ENCODE measurements around the gene GLA.

The GLA gene

DNA sequence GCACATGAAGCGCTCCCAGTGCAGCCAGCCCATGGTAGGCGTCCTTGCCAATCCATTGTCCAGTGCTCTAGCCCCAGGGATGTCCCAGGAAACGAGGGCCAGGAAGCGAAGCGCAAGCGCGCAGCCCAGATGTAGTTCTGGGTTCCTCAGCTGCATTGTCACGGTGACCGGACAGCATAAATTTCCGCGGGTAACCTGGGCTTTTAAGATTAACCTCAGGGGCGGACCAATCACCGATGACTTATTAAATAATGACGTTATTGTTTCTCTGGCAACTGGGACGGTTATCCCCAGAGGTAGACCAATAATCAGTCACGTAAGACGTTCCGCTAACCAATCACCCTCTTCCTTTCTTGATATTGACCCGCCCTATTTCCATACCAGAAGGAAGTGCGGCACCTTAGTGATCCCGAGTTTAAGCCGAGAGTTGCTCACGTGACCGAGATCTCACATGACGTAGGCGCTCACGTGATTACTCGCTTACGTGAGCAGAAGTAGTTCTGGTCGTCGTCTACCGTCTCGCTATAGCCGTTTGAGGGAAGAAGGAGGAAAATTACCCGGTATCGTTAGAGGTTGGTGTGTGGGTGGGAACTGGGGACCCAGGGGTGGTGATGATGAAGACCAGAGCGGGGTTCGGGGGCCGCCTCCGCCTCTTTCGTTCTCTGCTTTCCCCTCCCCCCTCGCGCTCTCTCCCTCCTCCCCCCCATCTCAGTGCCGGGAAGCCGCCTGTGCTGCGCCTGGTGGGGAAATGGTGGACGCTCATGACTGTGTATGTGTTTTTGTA lies at the start of gene GLA, which contains the start of gene HNRNPH2:
GLA (minus strand) TSS at position 178 of the 784 bp plus-strand sequence; CDS start at position 156, 22 bp downstream.
HNRNPH2 (plus strand) TSS at position 475 of the 784 bp plus-strand sequence. CDS start 3,767 bp downstream, outside the sequence.
- peaks cover 9% of the 10 kb centered on the region for H3K36me3 Mint-ChIP-seq
- no peaks in the 10 kb centered on the region for H3K9me3 Mint-ChIP-seq (ENCODE audit: low read depth)
- H3K27ac Mint-ChIP-seq, result peak within 1 kb of the TSS; percentile 98
- H3K4me3 Mint-ChIP-seq, result peak within 1 kb of the TSS; percentile 97
- no peaks in the 10 kb centered on the region for H3K27me3 Mint-ChIP-seq
- H3K4me1 Mint-ChIP-seq (ENCODE audit: low read depth), result peaks cover 34% of the 10 kb centered on the region

DNA sequence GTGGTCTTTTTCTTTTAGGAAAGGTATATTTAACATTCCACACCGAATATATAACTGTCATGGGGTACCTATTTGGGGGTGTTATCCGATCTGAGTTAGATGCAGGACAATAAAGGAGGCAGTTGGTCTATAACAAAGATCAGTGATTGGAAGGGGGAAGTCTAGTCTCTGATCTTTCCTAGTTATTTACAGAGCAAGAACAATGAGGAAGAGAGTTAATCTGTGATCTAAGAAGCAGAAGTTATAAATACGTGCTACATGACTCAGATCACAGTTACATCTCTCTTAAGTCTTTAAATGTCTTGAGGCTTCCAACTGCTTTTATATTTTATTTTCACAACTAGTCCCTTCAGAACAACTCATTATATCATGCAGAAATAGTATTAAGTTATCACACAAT lies 44.3 kb upstream of the GLA start:
- Mint-ChIP-seq H3K9me3 (ENCODE audit: low read depth) (peaks cover 6% of the 10 kb centered on the region), H3K4me3 (no peak overlapping the region), H3K36me3 (peaks cover 24% of the 10 kb centered on the region), H3K4me1 (ENCODE audit: low read depth) (no peaks in the 10 kb centered on the region), H3K27ac (no peak overlapping the region), H3K27me3 (no peaks in the 10 kb centered on the region)

DNA sequence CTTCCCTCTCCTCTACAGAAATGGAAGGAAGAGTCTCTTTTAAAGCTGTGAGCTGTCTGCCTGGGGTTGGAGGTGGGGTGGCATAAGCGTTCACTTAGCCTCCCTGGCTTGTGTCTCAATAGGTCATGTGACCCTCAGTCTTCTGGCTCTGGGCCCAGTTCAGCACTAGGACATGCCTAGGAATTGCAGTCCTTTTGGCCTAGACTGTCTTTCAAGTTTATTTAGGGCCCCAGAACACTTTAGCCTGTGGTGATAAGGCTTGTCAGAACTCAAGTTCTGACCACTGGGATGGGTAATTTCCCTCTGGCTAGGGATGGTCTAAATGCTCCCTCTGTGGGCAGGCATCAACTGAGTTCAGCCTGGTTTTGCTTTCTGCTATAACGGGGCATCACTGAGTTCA lies 43.2 kb upstream of the GLA start:
- Mint-ChIP-seq H3K27me3 (no peaks in the 10 kb centered on the region), H3K9me3 (ENCODE audit: low read depth) (peaks cover 6% of the 10 kb centered on the region), H3K36me3 (peaks cover 24% of the 10 kb centered on the region), H3K27ac (no peak overlapping the region), H3K4me3 (no peak overlapping the region), H3K4me1 (ENCODE audit: low read depth) (no peaks in the 10 kb centered on the region)

DNA sequence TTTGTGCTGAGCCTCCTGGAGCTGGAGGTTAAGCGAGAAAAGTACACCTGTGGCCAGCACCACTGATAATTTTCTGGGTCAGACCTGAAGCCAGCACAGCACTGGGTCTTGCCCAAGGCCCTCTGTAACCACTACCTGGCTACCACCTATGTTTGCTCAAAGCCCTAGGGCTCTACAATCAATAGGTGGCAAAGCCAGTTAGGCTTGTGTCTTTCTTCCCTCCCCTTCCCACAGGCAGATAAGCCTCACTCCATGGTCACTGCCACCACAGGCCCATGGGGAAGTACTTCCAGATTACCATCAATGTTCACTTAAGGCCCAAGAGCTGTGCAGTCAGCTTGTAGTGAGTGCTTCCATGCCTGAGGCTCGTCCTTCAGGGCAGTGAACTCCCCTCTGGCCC lies 42.4 kb upstream of the GLA start:
- Mint-ChIP-seq H3K27me3 (no peaks in the 10 kb centered on the region), H3K4me3 (no peak overlapping the region), H3K4me1 (ENCODE audit: low read depth) (no peaks in the 10 kb centered on the region), H3K9me3 (ENCODE audit: low read depth) (peaks cover 6% of the 10 kb centered on the region), H3K27ac (no peak overlapping the region), H3K36me3 (peaks cover 22% of the 10 kb centered on the region)

DNA sequence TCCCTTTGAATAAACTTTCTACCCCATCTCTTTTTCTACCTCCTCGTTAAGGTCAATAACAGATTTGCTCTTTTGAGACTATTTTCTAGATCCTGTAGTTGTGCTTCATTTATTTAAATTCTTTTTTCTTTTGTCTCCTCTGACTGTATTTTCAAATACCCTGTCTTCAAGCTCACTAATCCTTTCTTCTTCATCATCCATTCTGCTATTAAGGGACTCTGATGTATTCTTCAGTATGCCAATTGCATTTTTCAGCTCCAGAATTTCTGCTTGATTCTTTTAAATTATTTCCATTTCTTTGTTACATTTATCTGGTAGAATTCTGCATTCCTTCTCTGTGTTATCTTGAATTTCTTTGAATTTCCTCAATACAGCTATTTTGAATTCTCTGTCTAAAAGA lies 41.6 kb upstream of the GLA start:
- H3K4me1 Mint-ChIP-seq (ENCODE audit: low read depth), result no peaks in the 10 kb centered on the region
- peaks cover 6% of the 10 kb centered on the region for H3K9me3 Mint-ChIP-seq (ENCODE audit: low read depth)
- H3K36me3 Mint-ChIP-seq, result peaks cover 25% of the 10 kb centered on the region
- no peak overlapping the region for H3K4me3 Mint-ChIP-seq
- H3K27me3 Mint-ChIP-seq, result no peaks in the 10 kb centered on the region
- H3K27ac Mint-ChIP-seq, result no peak overlapping the region

DNA sequence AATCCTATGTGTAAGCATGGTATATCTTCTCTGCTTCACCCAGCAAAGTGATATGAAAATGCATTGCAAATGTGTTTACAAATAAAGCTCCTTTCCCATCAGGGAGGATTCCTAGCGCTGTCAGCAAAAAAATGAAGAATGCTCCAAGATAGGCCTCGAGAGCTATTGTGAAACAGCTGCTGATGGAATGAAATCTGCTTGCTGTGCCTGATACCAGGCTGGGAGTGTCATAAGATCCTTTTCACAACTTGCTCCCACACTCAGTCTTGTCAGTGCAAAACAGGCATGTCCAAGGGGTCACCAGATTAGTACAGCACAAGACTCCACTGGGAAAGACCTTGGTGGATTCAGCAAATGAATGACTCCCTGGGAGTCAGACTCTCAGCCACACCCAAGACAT lies 34.4 kb upstream of the GLA start:
- no peak overlapping the region for H3K27ac Mint-ChIP-seq
- no peak overlapping the region for H3K4me3 Mint-ChIP-seq
- peaks cover 13% of the 10 kb centered on the region for H3K36me3 Mint-ChIP-seq
- H3K4me1 Mint-ChIP-seq (ENCODE audit: low read depth), result peaks cover 2% of the 10 kb centered on the region
- no peaks in the 10 kb centered on the region for H3K27me3 Mint-ChIP-seq
- no peaks in the 10 kb centered on the region for H3K9me3 Mint-ChIP-seq (ENCODE audit: low read depth)

DNA sequence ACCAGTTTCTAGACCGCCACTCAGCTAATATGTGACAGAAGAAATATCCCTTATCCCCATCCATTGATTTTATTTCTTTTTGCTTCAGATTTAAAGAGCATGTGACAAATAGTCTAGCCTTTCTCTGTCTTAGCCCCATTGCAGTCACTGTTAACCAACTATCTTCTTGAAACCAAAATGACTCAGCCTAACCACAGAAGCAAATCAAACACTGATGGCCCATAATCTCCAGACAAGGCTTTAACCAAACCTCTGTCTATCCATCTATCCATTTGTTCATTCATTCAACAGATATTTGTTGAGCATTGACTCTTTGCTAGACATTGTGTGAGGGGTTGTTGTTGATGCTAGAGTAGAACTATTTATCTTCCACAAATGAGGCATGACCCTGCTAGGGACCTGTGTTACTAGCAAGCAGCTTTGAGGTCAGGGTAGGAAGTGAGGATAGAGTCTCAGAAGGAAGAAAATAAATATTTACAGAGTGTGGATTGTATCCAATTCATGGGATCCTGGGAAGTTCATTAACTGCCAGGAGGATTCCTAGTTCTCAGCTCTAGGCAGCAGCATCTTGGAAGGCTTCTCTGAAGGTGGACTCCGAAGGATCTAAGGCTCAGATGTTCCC lies 22.8 kb upstream of the GLA start:
- Mint-ChIP-seq H3K27me3 (no peaks in the 10 kb centered on the region), H3K27ac (no peak overlapping the region), H3K9me3 (ENCODE audit: low read depth) (no peaks in the 10 kb centered on the region), H3K4me3 (no peak overlapping the region), H3K36me3 (peaks cover 9% of the 10 kb centered on the region), H3K4me1 (ENCODE audit: low read depth) (peaks cover 11% of the 10 kb centered on the region)

DNA sequence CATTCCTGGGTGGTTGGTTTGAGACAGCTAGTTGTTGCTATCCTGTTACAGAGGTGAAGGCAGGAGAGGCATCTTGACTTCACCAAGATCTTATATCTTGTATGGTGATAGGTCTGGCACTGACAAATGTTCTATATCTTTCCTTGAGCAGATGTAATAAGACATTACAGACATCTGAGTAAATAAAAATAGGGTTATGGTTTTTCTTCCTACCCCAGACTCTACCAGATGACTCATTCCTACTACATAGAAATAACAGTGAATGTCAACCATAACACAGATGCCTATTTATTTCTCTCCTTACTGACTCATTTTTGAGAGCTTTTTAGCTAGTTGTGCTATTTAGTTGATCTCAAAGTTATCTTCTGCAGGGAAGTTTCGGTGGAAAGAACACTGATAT lies 22.2 kb upstream of the GLA start:
- no peak overlapping the region for H3K4me3 Mint-ChIP-seq
- H3K36me3 Mint-ChIP-seq, result peaks cover 11% of the 10 kb centered on the region
- no peaks in the 10 kb centered on the region for H3K27me3 Mint-ChIP-seq
- no peaks in the 10 kb centered on the region for H3K9me3 Mint-ChIP-seq (ENCODE audit: low read depth)
- H3K27ac Mint-ChIP-seq, result no peak overlapping the region
- peaks cover 11% of the 10 kb centered on the region for H3K4me1 Mint-ChIP-seq (ENCODE audit: low read depth)

DNA sequence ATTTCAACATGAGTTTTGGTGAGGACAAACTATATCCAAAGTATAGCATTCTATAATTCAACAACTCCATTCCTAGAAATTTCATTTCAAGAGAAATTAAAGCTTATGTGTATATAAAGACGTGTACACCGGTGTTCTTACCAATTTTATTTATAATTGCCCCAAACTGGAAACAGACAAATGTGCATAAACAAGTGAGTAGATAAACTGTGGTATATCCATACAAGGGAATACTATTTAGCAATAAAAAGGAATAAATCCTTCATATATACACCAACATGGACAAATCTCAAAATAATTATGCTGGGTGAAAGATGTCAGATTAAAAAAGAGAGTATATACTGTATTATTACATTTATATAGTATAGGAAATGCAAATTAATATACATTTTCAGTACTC lies 20.2 kb upstream of the GLA start:
- Mint-ChIP-seq H3K9me3 (ENCODE audit: low read depth) (no peaks in the 10 kb centered on the region), H3K36me3 (peaks cover 16% of the 10 kb centered on the region), H3K27me3 (no peaks in the 10 kb centered on the region), H3K4me3 (no peak overlapping the region), H3K4me1 (ENCODE audit: low read depth) (peaks cover 11% of the 10 kb centered on the region), H3K27ac (peak overlapping the region; percentile 58)

DNA sequence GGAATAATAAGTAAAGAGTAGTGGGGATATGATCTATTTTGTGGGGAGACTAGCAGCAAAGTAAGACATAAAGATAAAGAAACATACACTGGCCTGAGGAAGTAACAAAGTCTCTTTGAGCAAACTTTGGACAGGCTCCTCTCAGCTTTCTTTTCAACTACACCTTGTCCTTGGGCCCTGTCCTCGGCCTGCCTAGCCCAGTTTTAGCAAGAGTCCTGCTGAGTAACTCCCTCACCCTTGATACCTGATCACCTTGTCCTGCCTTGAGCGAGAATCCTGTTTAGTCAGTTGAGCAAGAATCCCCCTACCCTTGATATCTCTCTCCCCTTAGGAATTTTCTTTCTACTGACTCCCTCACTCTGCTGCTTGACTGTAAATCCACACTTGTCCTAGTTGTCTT lies 11.8 kb upstream of the GLA start:
- Mint-ChIP-seq H3K9me3 (ENCODE audit: low read depth) (no peaks in the 10 kb centered on the region), H3K4me1 (ENCODE audit: low read depth) (peaks cover 34% of the 10 kb centered on the region), H3K27ac (peak overlapping the region; percentile 58), H3K27me3 (no peaks in the 10 kb centered on the region), H3K4me3 (peak overlapping the region; percentile 89), H3K36me3 (peaks cover 2% of the 10 kb centered on the region)

DNA sequence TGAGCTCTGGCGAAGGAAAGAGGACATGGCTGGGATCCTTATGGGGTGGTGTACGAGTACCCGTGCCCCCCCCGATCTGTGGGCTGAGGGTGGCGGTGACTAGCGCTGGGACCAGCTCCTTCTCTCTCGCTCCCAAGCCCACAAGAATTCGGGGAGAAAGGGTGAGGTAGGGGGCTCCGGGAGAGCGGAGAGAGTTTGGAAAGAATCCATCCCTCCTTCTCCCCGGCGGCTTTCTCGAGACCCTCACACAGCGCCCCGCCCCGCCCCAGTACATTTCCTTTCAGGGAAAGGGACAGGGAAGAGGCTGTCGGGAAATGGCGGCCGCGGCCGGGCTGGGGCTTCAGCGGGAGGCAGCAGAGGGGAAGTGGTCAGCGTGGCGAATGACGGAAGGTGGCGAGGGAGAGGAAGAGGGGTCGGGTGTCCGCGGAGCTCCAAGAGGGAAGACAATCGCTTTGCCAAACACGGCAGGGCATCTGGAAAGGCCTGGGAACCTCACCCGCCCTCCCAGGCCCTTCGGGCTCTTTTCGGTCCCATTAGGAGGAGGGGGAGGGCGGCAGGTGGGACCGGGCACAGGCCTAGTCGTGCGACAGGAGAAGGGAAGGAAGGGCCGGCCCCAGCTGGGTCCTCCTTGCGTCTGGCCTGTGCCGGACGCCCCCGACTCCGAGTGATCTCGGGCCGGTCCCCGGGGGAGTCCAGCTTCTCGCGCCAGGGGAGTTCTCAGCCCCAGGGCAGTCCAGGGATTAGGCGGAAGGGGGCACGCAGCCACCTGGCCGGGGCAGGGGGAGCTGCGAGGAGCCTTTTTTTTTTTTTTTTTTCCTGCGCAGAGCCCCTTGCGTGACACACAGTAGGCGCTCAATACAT lies 10.5 kb upstream of the GLA start:
- H3K4me3 Mint-ChIP-seq, result peak overlapping the region; percentile 89

DNA sequence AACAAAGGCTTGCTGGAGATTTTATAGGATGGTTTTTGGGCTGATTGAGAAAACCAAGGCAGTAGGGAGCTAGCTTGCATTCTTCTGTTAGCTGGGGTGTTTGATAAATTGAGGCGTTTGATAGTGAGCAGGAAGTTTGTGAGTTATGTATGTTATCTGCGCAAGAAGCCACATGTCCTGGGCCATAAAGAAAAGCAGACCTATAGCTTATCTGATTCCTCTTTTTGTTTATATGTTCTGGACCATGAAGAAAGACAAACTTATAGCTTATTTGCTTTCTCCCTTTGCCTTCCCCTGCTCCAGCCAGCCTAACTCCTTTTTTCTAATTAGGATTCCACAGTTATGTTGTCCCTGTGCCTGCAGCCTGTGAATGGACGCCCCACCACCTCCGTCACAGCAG lies 9.5 kb upstream of the GLA start:
- Mint-ChIP-seq H3K9me3 (ENCODE audit: low read depth) (no peaks in the 10 kb centered on the region), H3K4me1 (ENCODE audit: low read depth) (peaks cover 43% of the 10 kb centered on the region), H3K36me3 (peaks cover 6% of the 10 kb centered on the region), H3K27me3 (no peaks in the 10 kb centered on the region), H3K4me3 (peak overlapping the region; percentile 89), H3K27ac (peak overlapping the region; percentile 95)

More for the DNA sequence above, 10.5 kb upstream of the GLA start:
- Mint-ChIP-seq H3K4me1 (ENCODE audit: low read depth) (peaks cover 34% of the 10 kb centered on the region), H3K9me3 (ENCODE audit: low read depth) (no peaks in the 10 kb centered on the region), H3K27me3 (no peaks in the 10 kb centered on the region), H3K27ac (peak overlapping the region; percentile 95), H3K36me3 (peaks cover 2% of the 10 kb centered on the region)

DNA sequence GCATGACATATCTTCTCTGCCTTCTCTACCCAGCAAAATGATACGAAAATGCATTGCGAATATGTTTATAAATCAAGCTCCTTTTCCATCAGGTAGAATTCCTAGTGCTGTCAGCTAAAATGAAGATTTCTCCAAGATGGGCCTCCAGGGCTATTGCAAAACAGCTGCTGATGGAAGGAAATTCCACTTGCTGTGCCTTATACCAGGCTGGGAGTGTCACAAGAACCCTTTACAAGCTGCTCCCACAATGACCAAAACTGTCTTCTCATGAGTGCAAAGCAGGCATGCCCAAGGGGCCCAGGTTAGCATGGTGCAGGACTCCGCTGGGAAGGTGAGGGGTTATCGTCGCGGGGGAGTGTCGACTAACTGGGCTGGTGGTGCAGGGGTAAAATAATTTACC lies 9.0 kb upstream of the GLA start:
- Mint-ChIP-seq H3K4me3 (peak overlapping the region; percentile 17), H3K4me1 (ENCODE audit: low read depth) (peaks cover 48% of the 10 kb centered on the region), H3K27ac (peak overlapping the region; percentile 46), H3K9me3 (ENCODE audit: low read depth) (no peaks in the 10 kb centered on the region), H3K36me3 (peaks cover 6% of the 10 kb centered on the region), H3K27me3 (no peaks in the 10 kb centered on the region)

DNA sequence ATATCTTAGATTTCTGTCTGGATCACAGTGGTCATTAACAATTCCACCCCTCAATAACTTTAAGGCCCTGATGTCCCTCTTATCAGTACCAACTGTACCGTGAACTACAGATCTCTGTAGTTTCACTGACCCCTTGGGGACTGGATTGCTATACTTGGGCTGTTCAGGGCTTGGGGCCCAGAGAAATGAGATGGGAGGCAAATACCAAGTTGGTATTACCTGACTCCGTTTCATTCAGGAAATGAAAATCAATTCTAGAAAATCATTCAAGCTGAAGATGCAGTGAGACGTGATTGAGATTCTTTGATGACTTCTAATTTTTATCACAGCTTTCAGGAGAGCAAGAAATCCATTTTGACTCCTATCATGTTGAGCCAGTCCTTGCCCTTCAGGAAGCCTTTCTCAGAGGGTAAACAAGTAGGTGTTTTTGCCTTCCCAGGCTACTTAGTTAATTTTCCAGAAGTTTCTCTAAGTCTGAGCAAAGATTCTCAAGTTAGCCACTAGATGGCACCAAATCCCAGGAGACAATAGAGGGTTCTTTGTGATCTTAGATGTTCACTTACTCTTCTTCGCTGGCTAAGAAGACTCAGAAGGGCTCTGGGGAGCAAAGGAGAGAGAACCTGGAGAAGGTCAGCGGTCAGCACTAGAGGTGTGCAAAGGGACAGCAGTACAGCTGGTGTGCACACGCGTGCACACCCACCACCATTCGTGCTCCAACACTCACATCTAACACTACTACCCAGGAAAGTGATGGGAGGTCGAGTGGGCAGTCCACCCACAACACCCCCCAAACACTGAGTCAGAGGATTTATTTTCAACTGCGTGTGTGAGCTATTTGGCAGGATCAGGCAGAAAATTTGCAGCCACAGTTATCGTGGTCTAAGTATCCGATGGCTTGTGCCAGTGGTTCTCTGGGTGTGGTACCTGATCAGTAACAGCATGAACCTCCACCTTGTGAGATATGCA lies 7.7 kb upstream of the GLA start:
- Mint-ChIP-seq H3K4me3 (peak overlapping the region; percentile 51), H3K4me1 (ENCODE audit: low read depth) (peaks cover 53% of the 10 kb centered on the region), H3K27ac (peak overlapping the region; percentile 86), H3K27me3 (no peaks in the 10 kb centered on the region), H3K9me3 (ENCODE audit: low read depth) (no peaks in the 10 kb centered on the region), H3K36me3 (peaks cover 8% of the 10 kb centered on the region)
